Measurements from ENCODE around the gene ATL1. TPM values are rescaled to one million over a fixed set of nuclear protein-coding genes. Genes with fewer than 3 reads are reported as not detected.

The ATL1 gene
- total and polyA plus RNA-seq, 2 donors: 1.5 to 2.6 TPM

- 0% methylated on average over 1 of the region's 1 CpG for WGBS
- DNase-seq (ENCODE audit: low read depth in 6 of 9, low spot score in 9 of 9): no peak
Measured at GRCh38 chr14:50605766-50606165, 45.8 kb downstream of the ATL1 start.

GRCh38 chr14:50606468-50606867 lies 46.5 kb downstream of the ATL1 start:
- no peaks in the 10 kb centered on the region for H3K4me1 ChIP-seq (ENCODE audit: control insufficient read depth in 2 of 2, insufficient read depth in 2 of 2, low read length in 2 of 2)
- H3K4me3 ChIP-seq (ENCODE audit: low read length in 2 of 2): no peak overlapping the region
- H3K27me3 ChIP-seq (ENCODE audit: control insufficient read depth in 2 of 2, insufficient read depth in 1 of 2, low read length in 1 of 2): no peaks in the 10 kb centered on the region
- no peaks in the 10 kb centered on the region for H3K36me3 ChIP-seq (ENCODE audit: control insufficient read depth in 2 of 2, insufficient read depth in 2 of 2, low read length in 1 of 2)
- 97% methylated on average over 2 of the region's 2 CpGs for WGBS
- no peak for DNase-seq (ENCODE audit: low read depth in 6 of 9, low spot score in 9 of 9)
- H3K9me3 ChIP-seq (ENCODE audit: control insufficient read depth in 2 of 2, insufficient read depth in 1 of 2, low read length in 1 of 2): no peaks in the 10 kb centered on the region
- H3K27ac ChIP-seq (ENCODE audit: low read depth in 1 of 2, low read length in 1 of 2): no peak overlapping the region

More at GRCh38 chr14:50605766-50606165, 45.8 kb downstream of the ATL1 start:
- Histone ChIP-seq H3K9me3 (ENCODE audit: control insufficient read depth in 2 of 2, insufficient read depth in 1 of 2, low read length in 1 of 2) (no peaks in the 10 kb centered on the region), H3K4me3 (ENCODE audit: low read length in 2 of 2) (no peak overlapping the region), H3K27me3 (ENCODE audit: control insufficient read depth in 2 of 2, insufficient read depth in 1 of 2, low read length in 1 of 2) (no peaks in the 10 kb centered on the region), H3K4me1 (ENCODE audit: control insufficient read depth in 2 of 2, insufficient read depth in 2 of 2, low read length in 2 of 2) (no peaks in the 10 kb centered on the region), H3K36me3 (ENCODE audit: control insufficient read depth in 2 of 2, insufficient read depth in 2 of 2, low read length in 1 of 2) (no peaks in the 10 kb centered on the region), H3K27ac (ENCODE audit: low read depth in 1 of 2, low read length in 1 of 2) (no peak overlapping the region)

GRCh38 chr14:50607181-50607580 lies 47.2 kb downstream of the ATL1 start:
- H3K27ac ChIP-seq (ENCODE audit: low read depth in 1 of 2, low read length in 1 of 2): no peak overlapping the region
- no peaks in the 10 kb centered on the region for H3K36me3 ChIP-seq (ENCODE audit: control insufficient read depth in 2 of 2, insufficient read depth in 2 of 2, low read length in 1 of 2)
- DNase-seq (ENCODE audit: low read depth in 6 of 9, low spot score in 9 of 9): no peak
- 93% methylated on average over 3 of the region's 3 CpGs for WGBS
- no peak overlapping the region for H3K4me3 ChIP-seq (ENCODE audit: low read length in 2 of 2)
- H3K27me3 ChIP-seq (ENCODE audit: control insufficient read depth in 2 of 2, insufficient read depth in 1 of 2, low read length in 1 of 2): no peaks in the 10 kb centered on the region
- H3K9me3 ChIP-seq (ENCODE audit: control insufficient read depth in 2 of 2, insufficient read depth in 1 of 2, low read length in 1 of 2): no peaks in the 10 kb centered on the region
- H3K4me1 ChIP-seq (ENCODE audit: control insufficient read depth in 2 of 2, insufficient read depth in 2 of 2, low read length in 2 of 2): no peaks in the 10 kb centered on the region

- no peak for DNase-seq (ENCODE audit: low read depth in 6 of 9, low spot score in 9 of 9)
- no peaks in the 10 kb centered on the region for H3K4me1 ChIP-seq (ENCODE audit: control insufficient read depth in 2 of 2, insufficient read depth in 2 of 2, low read length in 2 of 2)
- no peak overlapping the region for H3K4me3 ChIP-seq (ENCODE audit: low read length in 2 of 2)
- H3K9me3 ChIP-seq (ENCODE audit: control insufficient read depth in 2 of 2, insufficient read depth in 1 of 2, low read length in 1 of 2): no peaks in the 10 kb centered on the region
- H3K36me3 ChIP-seq (ENCODE audit: control insufficient read depth in 2 of 2, insufficient read depth in 2 of 2, low read length in 1 of 2): no peaks in the 10 kb centered on the region
- no peaks in the 10 kb centered on the region for H3K27me3 ChIP-seq (ENCODE audit: control insufficient read depth in 2 of 2, insufficient read depth in 1 of 2, low read length in 1 of 2)
- 96% methylated on average over 1 of the region's 1 CpG for WGBS
- no peak overlapping the region for H3K27ac ChIP-seq (ENCODE audit: low read depth in 1 of 2, low read length in 1 of 2)
Measured at GRCh38 chr14:50607761-50608160, 47.8 kb downstream of the ATL1 start.

GRCh38 chr14:50608302-50608851 lies 48.4 kb downstream of the ATL1 start:
- H3K27ac ChIP-seq (ENCODE audit: low read depth in 1 of 2, low read length in 1 of 2): no peak overlapping the region
- 93% methylated on average over 1 of the region's 1 CpG for WGBS
- no peaks in the 10 kb centered on the region for H3K9me3 ChIP-seq (ENCODE audit: control insufficient read depth in 2 of 2, insufficient read depth in 1 of 2, low read length in 1 of 2)
- no peaks in the 10 kb centered on the region for H3K4me1 ChIP-seq (ENCODE audit: control insufficient read depth in 2 of 2, insufficient read depth in 2 of 2, low read length in 2 of 2)
- no peak overlapping the region for H3K4me3 ChIP-seq (ENCODE audit: low read length in 2 of 2)
- DNase-seq (ENCODE audit: low read depth in 6 of 9, low spot score in 9 of 9): no peak
- H3K36me3 ChIP-seq (ENCODE audit: control insufficient read depth in 2 of 2, insufficient read depth in 2 of 2, low read length in 1 of 2): no peaks in the 10 kb centered on the region
- no peaks in the 10 kb centered on the region for H3K27me3 ChIP-seq (ENCODE audit: control insufficient read depth in 2 of 2, insufficient read depth in 1 of 2, low read length in 1 of 2)

- no peaks in the 10 kb centered on the region for H3K36me3 ChIP-seq (ENCODE audit: control insufficient read depth in 2 of 2, insufficient read depth in 2 of 2, low read length in 1 of 2)
- no peaks in the 10 kb centered on the region for H3K27me3 ChIP-seq (ENCODE audit: control insufficient read depth in 2 of 2, insufficient read depth in 1 of 2, low read length in 1 of 2)
- H3K9me3 ChIP-seq (ENCODE audit: control insufficient read depth in 2 of 2, insufficient read depth in 1 of 2, low read length in 1 of 2): no peaks in the 10 kb centered on the region
- no peaks in the 10 kb centered on the region for H3K4me1 ChIP-seq (ENCODE audit: control insufficient read depth in 2 of 2, insufficient read depth in 2 of 2, low read length in 2 of 2)
- no peak overlapping the region for H3K27ac ChIP-seq (ENCODE audit: low read depth in 1 of 2, low read length in 1 of 2)
- DNase-seq (ENCODE audit: low read depth in 6 of 9, low spot score in 9 of 9): no peak
- 96% methylated on average over 1 of the region's 1 CpG for WGBS
- no peak overlapping the region for H3K4me3 ChIP-seq (ENCODE audit: low read length in 2 of 2)
Measured at GRCh38 chr14:50610465-50610864, 50.5 kb downstream of the ATL1 start.

- 98% methylated on average over 3 of the region's 3 CpGs for WGBS
- Histone ChIP-seq H3K27me3 (ENCODE audit: control insufficient read depth in 2 of 2, insufficient read depth in 1 of 2, low read length in 1 of 2) (no peaks in the 10 kb centered on the region), H3K9me3 (ENCODE audit: control insufficient read depth in 2 of 2, insufficient read depth in 1 of 2, low read length in 1 of 2) (no peaks in the 10 kb centered on the region), H3K4me3 (ENCODE audit: low read length in 2 of 2) (no peak overlapping the region), H3K27ac (ENCODE audit: low read depth in 1 of 2, low read length in 1 of 2) (no peak overlapping the region), H3K36me3 (ENCODE audit: control insufficient read depth in 2 of 2, insufficient read depth in 2 of 2, low read length in 1 of 2) (no peaks in the 10 kb centered on the region), H3K4me1 (ENCODE audit: control insufficient read depth in 2 of 2, insufficient read depth in 2 of 2, low read length in 2 of 2) (no peaks in the 10 kb centered on the region)
- DNase-seq (ENCODE audit: low read depth in 6 of 9, low spot score in 9 of 9): no peak
Measured at GRCh38 chr14:50612806-50613205, 52.9 kb downstream of the ATL1 start.

- no peaks in the 10 kb centered on the region for H3K4me1 ChIP-seq (ENCODE audit: control insufficient read depth in 2 of 2, insufficient read depth in 2 of 2, low read length in 2 of 2)
- H3K9me3 ChIP-seq (ENCODE audit: control insufficient read depth in 2 of 2, insufficient read depth in 1 of 2, low read length in 1 of 2): no peaks in the 10 kb centered on the region
- DNase-seq (ENCODE audit: low read depth in 6 of 9, low spot score in 9 of 9): no peak
- H3K27me3 ChIP-seq (ENCODE audit: control insufficient read depth in 2 of 2, insufficient read depth in 1 of 2, low read length in 1 of 2): no peaks in the 10 kb centered on the region
- no peaks in the 10 kb centered on the region for H3K36me3 ChIP-seq (ENCODE audit: control insufficient read depth in 2 of 2, insufficient read depth in 2 of 2, low read length in 1 of 2)
- H3K4me3 ChIP-seq (ENCODE audit: low read length in 2 of 2): no peak overlapping the region
- H3K27ac ChIP-seq (ENCODE audit: low read depth in 1 of 2, low read length in 1 of 2): no peak overlapping the region
- WGBS: 74% methylated on average over 4 of the region's 4 CpGs
Measured at GRCh38 chr14:50615056-50615455, 55.1 kb downstream of the ATL1 start.

GRCh38 chr14:50615552-50615951 lies 55.6 kb downstream of the ATL1 start:
- H3K9me3 ChIP-seq (ENCODE audit: control insufficient read depth in 2 of 2, insufficient read depth in 1 of 2, low read length in 1 of 2): no peaks in the 10 kb centered on the region
- 98% methylated on average over 2 of the region's 2 CpGs for WGBS

GRCh38 chr14:50616275-50616674 lies 56.3 kb downstream of the ATL1 start:
- H3K27ac ChIP-seq (ENCODE audit: low read depth in 1 of 2, low read length in 1 of 2): no peak overlapping the region
- H3K9me3 ChIP-seq (ENCODE audit: control insufficient read depth in 2 of 2, insufficient read depth in 1 of 2, low read length in 1 of 2): no peaks in the 10 kb centered on the region
- no peaks in the 10 kb centered on the region for H3K36me3 ChIP-seq (ENCODE audit: control insufficient read depth in 2 of 2, insufficient read depth in 2 of 2, low read length in 1 of 2)
- no peaks in the 10 kb centered on the region for H3K4me1 ChIP-seq (ENCODE audit: control insufficient read depth in 2 of 2, insufficient read depth in 2 of 2, low read length in 2 of 2)
- 100% methylated on average over 2 of the region's 2 CpGs for WGBS
- H3K4me3 ChIP-seq (ENCODE audit: low read length in 2 of 2): no peak overlapping the region
- H3K27me3 ChIP-seq (ENCODE audit: control insufficient read depth in 2 of 2, insufficient read depth in 1 of 2, low read length in 1 of 2): no peaks in the 10 kb centered on the region
- DNase-seq (ENCODE audit: low read depth in 6 of 9, low spot score in 9 of 9): no peak

More at GRCh38 chr14:50615552-50615951, 55.6 kb downstream of the ATL1 start:
- H3K4me3 ChIP-seq (ENCODE audit: low read length in 2 of 2): no peak overlapping the region
- H3K4me1 ChIP-seq (ENCODE audit: control insufficient read depth in 2 of 2, insufficient read depth in 2 of 2, low read length in 2 of 2): no peaks in the 10 kb centered on the region
- no peaks in the 10 kb centered on the region for H3K36me3 ChIP-seq (ENCODE audit: control insufficient read depth in 2 of 2, insufficient read depth in 2 of 2, low read length in 1 of 2)
- no peaks in the 10 kb centered on the region for H3K27me3 ChIP-seq (ENCODE audit: control insufficient read depth in 2 of 2, insufficient read depth in 1 of 2, low read length in 1 of 2)
- no peak for DNase-seq (ENCODE audit: low read depth in 6 of 9, low spot score in 9 of 9)
- H3K27ac ChIP-seq (ENCODE audit: low read depth in 1 of 2, low read length in 1 of 2): no peak overlapping the region
